IMR-90 (cell line): ENCODE measurements around the gene NLRC5. TPM values are rescaled to one million over a fixed set of nuclear protein-coding genes. Genes with fewer than 3 reads are reported as not detected.

Source experiments
- ATAC-seq: fragments of 200-7000 bp; cut with Tn5 transposase; 2 replicates; pipeline ENCODE4 v1.9.1; 2020; ENCODE audit warnings: low read depth, mild to moderate bottlenecking, moderate library complexity
- BruUV-seq: library from RNA; stranded (reverse); fragments of 400-500 nt; replicated peaks from 2 replicates; lab custom pipeline; 2021; lab: Mats Ljungman, UMichigan
- CTCF ChIA-PET: fragments of 300-600 bp; formaldehyde crosslinking; extraction: SDS; loops from one replicate; lab custom pipeline; 2021; ENCODE audit warnings: antibody characterized with exemption; lab: Yijun Ruan, JAX
- POLR2A ChIA-PET: fragments of 300-600 bp; sonication (Branson Sonifier 250); formaldehyde crosslinking; loops from one replicate; lab custom pipeline; 2022; ENCODE audit warnings: antibody characterized with exemption; ENCODE audit not compliant: unreplicated experiment; lab: Charles Lee
- DNase-seq: peaks from one replicate; pipeline ENCODE4 v3.0.0; 2013
- H2AFZ ChIP-seq: replicated peaks from 2 replicates; pipeline ENCODE3; 2013; ENCODE audit warnings: low read length, mild to moderate bottlenecking; ENCODE audit not compliant: poor library complexity
- H2AK5ac ChIP-seq: 2 replicates; pipeline ENCODE4 v1.6.1; 2013; ENCODE audit warnings: low read depth, low read length, inconsistent platforms
- H2AK9ac ChIP-seq: replicated peaks from 2 replicates; pipeline ENCODE3; 2013; ENCODE audit warnings: mild to moderate bottlenecking, low read depth, low read length, moderate library complexity; ENCODE audit not compliant: poor library complexity
- H2BK120ac ChIP-seq: 2 replicates; pipeline ENCODE4 v1.6.1; 2013; ENCODE audit warnings: low read depth, low read length, inconsistent platforms
- H2BK15ac ChIP-seq: 3 replicates; pipeline ENCODE4 v1.6.1; 2013; ENCODE audit warnings: low read depth, low read length, inconsistent platforms
- H2BK20ac ChIP-seq: 2 replicates; pipeline ENCODE4 v1.6.1; 2013; ENCODE audit warnings: low read depth, mild to moderate bottlenecking, inconsistent platforms, low read length, moderate library complexity
- H2BK5ac ChIP-seq: 2 replicates; pipeline ENCODE4 v1.6.1; 2013; ENCODE audit warnings: mild to moderate bottlenecking, low read depth, low read length, inconsistent platforms; ENCODE audit not compliant: poor library complexity, severe bottlenecking
- H3K14ac ChIP-seq: replicated peaks from 2 replicates; pipeline ENCODE4 v1.6.1; 2013; ENCODE audit warnings: low read depth, low read length, inconsistent platforms
- H3K18ac ChIP-seq: 2 replicates; pipeline ENCODE4 v1.6.1; 2013; ENCODE audit warnings: low read depth, low read length, control low read depth
- H3K23ac ChIP-seq: 2 replicates; pipeline ENCODE4 v1.6.1; 2013; ENCODE audit warnings: low read depth, low read length, inconsistent platforms
- H3K27ac ChIP-seq: 2 replicates; pipeline ENCODE4 v1.5.1; 2013; ENCODE audit warnings: mild to moderate bottlenecking, control low read depth, low read length; ENCODE audit not compliant: insufficient read depth
- H3K27me3 ChIP-seq: 2 replicates; pipeline ENCODE4 v1.6.1; 2013; ENCODE audit warnings: low read length; ENCODE audit not compliant: control insufficient read depth, insufficient read depth
- H3K36me3 ChIP-seq: 2 replicates; pipeline ENCODE4 v1.6.1; 2013; ENCODE audit warnings: low read length, mixed read lengths; ENCODE audit not compliant: control insufficient read depth, insufficient read depth
- H3K4ac ChIP-seq: 2 replicates; pipeline ENCODE4 v1.6.1; 2013; ENCODE audit warnings: low read depth, low read length, inconsistent platforms
- H3K4me1 ChIP-seq: 2 replicates; pipeline ENCODE4 v1.6.1; 2013; ENCODE audit warnings: low read length, mixed read lengths; ENCODE audit not compliant: control insufficient read depth, insufficient read depth
- H3K4me2 ChIP-seq: 2 replicates; pipeline ENCODE4 v1.6.1; 2013; ENCODE audit warnings: low read depth, mild to moderate bottlenecking, control low read depth, low read length, moderate library complexity
- H3K4me3 ChIP-seq: 2 replicates; pipeline ENCODE4 v1.5.1; 2013; ENCODE audit warnings: low read depth, mild to moderate bottlenecking, control low read depth, low read length, moderate library complexity; ENCODE audit not compliant: insufficient read depth
- H3K56ac ChIP-seq: 2 replicates; pipeline ENCODE4 v1.6.1; 2013; ENCODE audit warnings: low read length, inconsistent platforms; ENCODE audit not compliant: insufficient read depth; ENCODE audit errors: extremely low read depth
- H3K79me1 ChIP-seq, 2 experiments: 2 replicates each; pipeline ENCODE4 v1.6.1; 2013; ENCODE audit warnings: low read length in 2 of 2, inconsistent platforms in 1 of 2, low read depth in 1 of 2
- H3K9ac ChIP-seq: 2 replicates; pipeline ENCODE4 v1.6.1; 2013; ENCODE audit warnings: low read depth, low read length, control low read depth
- H3K9me1 ChIP-seq: 2 replicates; pipeline ENCODE4 v1.6.1; 2013; ENCODE audit warnings: low read length, inconsistent platforms; ENCODE audit not compliant: insufficient read depth
- H3K9me3 ChIP-seq: 2 replicates; pipeline ENCODE4 v1.6.1; 2013; ENCODE audit warnings: low read length; ENCODE audit not compliant: control insufficient read depth, insufficient read depth
- H4K20me1 ChIP-seq: 2 replicates; pipeline ENCODE4 v1.6.1; 2013; ENCODE audit warnings: low read length, inconsistent platforms; ENCODE audit not compliant: insufficient read depth
- H4K5ac ChIP-seq: 2 replicates; pipeline ENCODE4 v1.6.1; 2013; ENCODE audit warnings: mild to moderate bottlenecking, low read depth, low read length, control low read depth
- H4K8ac ChIP-seq, 2 experiments: 2 replicates each; pipeline ENCODE4 v1.6.1; 2013; ENCODE audit warnings: low read depth in 2 of 2, low read length in 2 of 2, control low read depth in 1 of 2, inconsistent platforms in 1 of 2
- H4K91ac ChIP-seq: 2 replicates; pipeline ENCODE4 v1.6.1; 2013; ENCODE audit warnings: low read depth, low read length, inconsistent platforms; ENCODE audit not compliant: insufficient read depth
- BHLHE40 ChIP-seq: fragments of 150-350 bp; IDR thresholded peaks from 2 replicates; pipeline ENCODE4 v1.6.1; 2016; ENCODE audit warnings: mild to moderate bottlenecking, low read depth, low read length
- CEBPB ChIP-seq: IDR thresholded peaks from 2 replicates; pipeline ENCODE4 v1.6.1; 2012; ENCODE audit warnings: low read depth, low read length, improper control_type of control experiment
- CHD1 ChIP-seq: IDR thresholded peaks from 2 replicates; pipeline ENCODE4 v1.6.1; 2012; ENCODE audit warnings: low read depth, low read length, improper control_type of control experiment
- FOS ChIP-seq: fragments of 150-350 bp; IDR thresholded peaks from 2 replicates; pipeline ENCODE4 v1.6.1; 2016; ENCODE audit warnings: low read depth, low read length
- MXI1 ChIP-seq: IDR thresholded peaks from 2 replicates; pipeline ENCODE4 v1.6.1; 2012; ENCODE audit warnings: low read depth, mild to moderate bottlenecking, low read length, moderate library complexity, borderline replicate concordance
- RAD21 ChIP-seq: IDR thresholded peaks from 2 replicates; pipeline ENCODE4 v1.6.1; 2012; ENCODE audit warnings: low read length, improper control_type of control experiment
- RFX5 ChIP-seq: IDR thresholded peaks from 2 replicates; pipeline ENCODE4 v1.8.0; 2012; ENCODE audit warnings: low read depth, mild to moderate bottlenecking, low read length, moderate library complexity
- SMC3 ChIP-seq: fragments of 150-350 bp; IDR thresholded peaks from 2 replicates; pipeline ENCODE4 v1.6.1; 2016; ENCODE audit warnings: low read depth, mild to moderate bottlenecking, antibody characterized with exemption, low read length, moderate library complexity
- USF2 ChIP-seq: fragments of 150-350 bp; IDR thresholded peaks from 2 replicates; pipeline ENCODE4 v1.6.1; 2017; ENCODE audit warnings: mild to moderate bottlenecking, antibody characterized with exemption, low read length, low read depth
- WGBS, 2 experiments: methylation state at CpG; one replicate each; pipeline versions ENCODE4 v1.1.5 to v1.1.7; 2013; ENCODE audit warnings: missing lambda C conversion rate in 2 of 2; ENCODE audit not compliant: insufficient read length in 1 of 2; ENCODE audit errors: extremely low coverage in 2 of 2; 5-methylcytosine and 5-hydroxymethylcytosine counted together
- dilution Hi-C: fragments of 300-500 bp; cut with HindIII; formaldehyde crosslinking; loops from one replicate; pipeline ENCODE4 v1.14.3; 2018; ENCODE audit warnings: low sequenced_read_pairs; ENCODE audit not compliant: unreplicated experiment
- in situ Hi-C: fragments of 300-500 bp; cut with MboI; formaldehyde crosslinking; loops from 3 replicates; pipeline ENCODE4 v1.14.3; 2019; ENCODE audit warnings: low sequenced_read_pairs, inconsistent platforms, mixed read lengths
- intact Hi-C: fragments of 100-400 bp; cut with micrococcal nuclease; formaldehyde crosslinking; loops from 2 replicates; pipeline ENCODE4 v1.10.0; 2022
- polyA plus RNA-seq, 3 experiments: library from polyadenylated mRNA; depleted of rRNA; stranded (reverse); fragments of >200 nt; gene quantifications; 2 replicates each; pipeline ENCODE4 v1.2.3, GENCODE V29; 2012; ENCODE audit warnings: low replicate concordance in 1 of 3
- total RNA-seq: library from RNA; depleted of rRNA; stranded (reverse); fragments of >200 nt; gene quantifications from 2 replicates; pipeline ENCODE4 v1.2.3, GENCODE V29; 2012
- TF ChIP-seq, protein P1 (sequence below): conservative IDR thresholded peaks from 2 replicates; pipeline ENCODE4 v1.5.1; 2012; ENCODE audit warnings: mild to moderate bottlenecking, low read depth, low read length, improper control_type of control experiment

NLRC5 gene
- total and polyA plus RNA-seq, 2 of the 4 experiments (the other 2 are of a cell fraction), result 9.1 to 14.9 TPM

- DNase-seq (no peak), ATAC-seq (no peak)
- H4K20me1 ChIP-seq, result peaks cover 4% of the 10 kb centered on the region; the same call in 1 of the 2 replicates
- ChIA-PET CTCF (no interaction called here), POLR2A (no interaction called here)
- dilution Hi-C loops (no loop called here), intact Hi-C loops (no loop called here), in situ Hi-C loops (no loop called here)
- H3K4me3 ChIP-seq, result no peak overlapping the region
- H3K9me1 ChIP-seq, result peaks cover 20% of the 10 kb centered on the region
- no TSS peak for BruUV-seq
- H3K27me3 ChIP-seq, result no peaks in the 10 kb centered on the region
- no peak overlapping the region for H3K27ac ChIP-seq
- 0 out of 2 replicates have a peak, but pooled peaks cover 2% of the 10 kb centered on the region for H3K4me1 ChIP-seq
- H2BK5ac ChIP-seq, result no peak overlapping the region
- no peak overlapping the region for H3K56ac ChIP-seq
- no peak overlapping the region for H3K14ac ChIP-seq
- H2BK120ac ChIP-seq, result no peak overlapping the region
- no peak overlapping the region for H3K9ac ChIP-seq
- no peak overlapping the region for H3K18ac ChIP-seq
- no peak overlapping the region for H4K91ac ChIP-seq
- H3K4ac ChIP-seq, result no peak overlapping the region
- no peak overlapping the region for H4K8ac ChIP-seq
- H2AFZ ChIP-seq, result no peak overlapping the region
- no peak overlapping the region for H4K5ac ChIP-seq
- H3K36me3 ChIP-seq, result peaks cover 15% of the 10 kb centered on the region
- H3K23ac ChIP-seq, result no peak overlapping the region
- no peaks in the 10 kb centered on the region for H3K79me1 ChIP-seq
- H2AK9ac ChIP-seq, result no peak overlapping the region
- H3K4me2 ChIP-seq, result no peak overlapping the region
- TF ChIP-seq CEBPB (no peak), BHLHE40 (no peak), RAD21 (no peak), SMC3 (no peak), FOS (no peak), MXI1 (no peak), USF2 (no peak), CHD1 (no peak), RFX5 (no peak)
- TF ChIP-seq, protein P1, sequence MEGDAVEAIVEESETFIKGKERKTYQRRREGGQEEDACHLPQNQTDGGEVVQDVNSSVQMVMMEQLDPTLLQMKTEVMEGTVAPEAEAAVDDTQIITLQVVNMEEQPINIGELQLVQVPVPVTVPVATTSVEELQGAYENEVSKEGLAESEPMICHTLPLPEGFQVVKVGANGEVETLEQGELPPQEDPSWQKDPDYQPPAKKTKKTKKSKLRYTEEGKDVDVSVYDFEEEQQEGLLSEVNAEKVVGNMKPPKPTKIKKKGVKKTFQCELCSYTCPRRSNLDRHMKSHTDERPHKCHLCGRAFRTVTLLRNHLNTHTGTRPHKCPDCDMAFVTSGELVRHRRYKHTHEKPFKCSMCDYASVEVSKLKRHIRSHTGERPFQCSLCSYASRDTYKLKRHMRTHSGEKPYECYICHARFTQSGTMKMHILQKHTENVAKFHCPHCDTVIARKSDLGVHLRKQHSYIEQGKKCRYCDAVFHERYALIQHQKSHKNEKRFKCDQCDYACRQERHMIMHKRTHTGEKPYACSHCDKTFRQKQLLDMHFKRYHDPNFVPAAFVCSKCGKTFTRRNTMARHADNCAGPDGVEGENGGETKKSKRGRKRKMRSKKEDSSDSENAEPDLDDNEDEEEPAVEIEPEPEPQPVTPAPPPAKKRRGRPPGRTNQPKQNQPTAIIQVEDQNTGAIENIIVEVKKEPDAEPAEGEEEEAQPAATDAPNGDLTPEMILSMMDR, result no peak
- H2BK20ac ChIP-seq, result no peak overlapping the region
- no peak overlapping the region for H2BK15ac ChIP-seq
- 100% methylated on average over 1 of the region's 3 CpGs; no CpG with 5 or more reads in 1 of the 2 experiments for WGBS, 2 experiments
- no peaks in the 10 kb centered on the region for H3K9me3 ChIP-seq
- no peak overlapping the region for H2AK5ac ChIP-seq
Measured at GRCh38 chr16:57026778-57027062, 37.4 kb downstream of the NLRC5 start.
